NCI-H748 (cell line): ENCODE results near the gene MED26.

Experiments used
- DNase-seq: peaks from one replicate; lab custom pipeline; 2025; ENCODE audit not compliant: unreplicated experiment; lab: John Stamatoyannopoulos, UW

MED26 gene

DNA sequence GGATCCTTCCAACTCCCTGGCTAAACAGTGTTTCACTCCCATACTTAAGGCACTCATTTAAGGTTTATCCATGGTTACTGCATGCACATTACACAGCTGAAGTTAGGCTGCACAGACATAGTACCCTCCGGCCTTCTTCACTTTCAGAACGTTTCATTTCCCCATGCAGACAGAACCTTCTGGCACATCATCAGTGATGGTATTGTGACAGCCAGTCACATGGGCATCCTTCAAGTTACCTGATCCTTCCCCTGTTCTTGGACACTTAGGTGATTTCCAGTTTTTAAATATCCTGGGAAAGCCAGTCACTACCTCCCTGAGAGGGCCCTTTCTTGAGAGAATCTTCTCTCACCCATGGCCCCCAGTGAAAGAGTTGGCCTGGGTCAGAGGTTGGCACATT is 22.8 kb upstream of the MED26 start:
- DNase-seq = no peak

GRCh38 chr19:16649734-16650133 is 21.7 kb upstream of the MED26 start:
- no peak for DNase-seq

GRCh38 chr19:16645140-16645539 is 17.1 kb upstream of the MED26 start:
- no peak for DNase-seq

DNA sequence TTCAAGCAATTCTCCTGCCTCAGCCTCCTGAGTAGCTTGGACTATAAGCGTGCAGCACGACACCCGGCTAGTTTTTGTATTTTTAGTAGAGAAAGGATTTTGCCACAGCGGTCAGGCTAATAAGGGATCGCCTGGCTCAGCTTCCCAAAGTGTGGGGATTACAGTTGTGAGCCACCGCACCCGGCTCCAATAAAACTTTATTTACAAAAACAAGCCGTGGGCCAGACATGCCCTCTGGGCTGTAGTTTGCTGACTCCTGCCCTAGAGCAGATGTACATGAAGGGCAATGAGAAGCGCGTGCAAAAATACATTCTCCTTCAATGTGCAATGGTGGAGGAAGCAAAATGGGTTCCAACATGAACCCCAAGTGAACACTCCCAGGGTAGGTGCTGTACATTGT is 13.7 kb upstream of the MED26 start:
- DNase-seq = no peak

DNA sequence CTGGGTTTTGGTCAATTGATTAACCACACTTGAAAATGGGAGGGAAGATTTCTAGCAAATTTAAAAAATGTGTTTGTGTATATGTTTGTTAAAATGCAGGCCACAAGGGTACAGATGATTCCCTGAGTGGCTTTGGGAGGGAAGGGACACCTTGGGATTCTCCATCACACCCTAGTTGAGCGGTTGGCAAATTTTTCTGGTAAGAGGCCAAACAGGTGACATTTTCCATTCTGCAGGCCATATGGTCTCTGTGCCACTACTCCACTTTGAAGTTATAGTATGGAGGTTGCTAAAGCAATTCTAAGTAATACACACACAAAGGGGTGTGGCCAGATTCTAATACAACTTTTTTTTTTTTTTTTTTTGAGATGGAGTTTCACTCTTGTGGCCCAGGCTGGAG is 12.9 kb upstream of the MED26 start:
- DNase-seq = no peak

- no peak for DNase-seq
Measured at GRCh38 chr19:16638666-16639065, 10.7 kb upstream of the MED26 start.

DNA sequence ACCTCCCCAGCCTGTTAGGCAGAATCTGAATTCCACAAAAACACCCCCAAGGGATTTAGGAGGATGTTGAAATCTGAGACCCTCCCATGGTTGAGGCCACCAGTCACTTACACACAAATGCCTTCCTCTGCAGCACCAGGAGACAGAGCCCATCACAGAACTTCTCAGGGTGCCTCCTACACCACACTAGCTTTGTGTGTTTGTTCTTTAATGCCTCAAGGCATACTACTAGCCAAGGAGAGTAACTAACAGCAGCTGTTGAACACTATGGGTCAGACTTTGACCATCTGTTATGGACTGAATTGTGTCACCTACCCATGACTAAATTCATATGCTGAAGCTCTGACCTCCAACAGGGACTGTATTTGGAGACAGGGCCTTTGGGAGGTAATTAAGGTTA is 9.5 kb upstream of the MED26 start:
- no peak for DNase-seq

- DNase-seq = no peak
Measured at GRCh38 chr19:16631465-16631864, 3.5 kb upstream of the MED26 start.

DNA sequence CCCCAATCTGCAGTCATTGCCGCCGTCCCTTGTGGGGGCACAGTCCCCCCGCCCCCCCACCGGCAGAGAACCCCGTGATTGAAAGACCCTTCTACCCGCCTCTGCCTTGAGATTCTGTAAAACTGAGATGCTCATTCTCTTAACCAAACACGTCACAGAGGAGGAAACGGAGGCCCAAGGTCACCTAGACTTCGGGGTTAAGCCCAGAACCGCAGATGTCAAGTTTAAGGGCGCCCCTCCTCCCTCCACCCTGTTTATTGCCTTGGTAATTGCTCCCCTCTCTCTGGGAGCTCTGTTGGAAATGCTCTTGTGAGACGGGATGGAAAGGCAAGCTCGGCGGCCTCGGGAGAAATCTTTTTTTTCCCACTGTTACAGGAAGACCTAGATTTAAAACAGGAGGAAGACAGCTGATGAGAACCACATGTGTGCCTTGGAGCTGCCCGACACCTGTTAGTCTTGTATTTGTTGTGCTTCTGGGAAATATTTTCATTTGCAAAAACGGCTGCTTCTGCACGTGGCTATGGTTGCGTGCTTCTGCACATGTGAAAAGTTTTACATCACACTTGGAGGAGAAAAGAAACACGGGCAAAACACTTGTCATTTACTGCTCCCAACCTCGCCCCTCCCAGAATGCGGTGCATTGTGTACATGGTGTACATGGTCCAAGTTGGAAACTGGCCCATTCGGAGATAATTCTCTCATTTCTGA is 1.1 kb upstream of the MED26 start:
- peak; percentile 31 for DNase-seq

GRCh38 chr19:16627928-16628182 is 149 bp downstream of the MED26 start:
- DNase-seq = no peak

DNA sequence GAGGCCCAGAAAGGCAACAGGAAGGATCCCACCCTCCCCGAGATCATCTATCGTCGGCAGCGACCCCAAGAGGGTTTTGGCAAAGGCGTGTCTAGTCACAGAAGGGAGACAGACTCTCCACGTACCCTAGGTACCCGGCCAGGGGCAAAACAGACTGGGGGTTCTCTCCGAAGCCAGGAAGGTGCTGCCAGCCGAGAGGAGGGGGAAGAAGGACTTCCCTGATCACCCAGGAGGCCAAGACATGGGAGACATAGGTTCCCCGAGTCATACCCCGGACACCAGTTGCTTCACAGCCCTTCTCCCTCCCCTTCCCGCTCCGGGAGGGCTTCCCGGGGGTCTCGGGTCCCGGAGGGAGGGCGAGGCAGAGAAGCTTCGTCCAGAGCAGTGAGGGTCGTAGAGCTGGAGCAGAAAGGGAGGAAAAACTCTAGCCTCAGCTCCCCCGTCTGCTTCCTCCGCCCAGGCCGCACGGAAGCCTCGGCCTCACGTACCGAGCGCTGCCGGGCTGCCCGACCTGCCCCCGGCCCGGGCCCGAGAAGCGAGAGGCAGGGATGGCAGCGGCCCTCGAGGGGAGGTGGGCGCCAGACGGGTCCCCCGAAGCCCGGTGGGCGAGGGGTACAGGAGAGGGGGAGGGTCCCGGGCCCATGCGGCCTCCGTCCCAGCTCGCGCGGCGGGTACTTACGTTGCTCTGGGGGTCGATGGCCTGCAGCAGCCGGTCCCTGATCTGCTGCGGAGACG is 644 bp downstream of the MED26 start:
- DNase-seq = peak; percentile 2

- no peak for DNase-seq
Measured at GRCh38 chr19:16626796-16627192, 1.2 kb downstream of the MED26 start.

DNA sequence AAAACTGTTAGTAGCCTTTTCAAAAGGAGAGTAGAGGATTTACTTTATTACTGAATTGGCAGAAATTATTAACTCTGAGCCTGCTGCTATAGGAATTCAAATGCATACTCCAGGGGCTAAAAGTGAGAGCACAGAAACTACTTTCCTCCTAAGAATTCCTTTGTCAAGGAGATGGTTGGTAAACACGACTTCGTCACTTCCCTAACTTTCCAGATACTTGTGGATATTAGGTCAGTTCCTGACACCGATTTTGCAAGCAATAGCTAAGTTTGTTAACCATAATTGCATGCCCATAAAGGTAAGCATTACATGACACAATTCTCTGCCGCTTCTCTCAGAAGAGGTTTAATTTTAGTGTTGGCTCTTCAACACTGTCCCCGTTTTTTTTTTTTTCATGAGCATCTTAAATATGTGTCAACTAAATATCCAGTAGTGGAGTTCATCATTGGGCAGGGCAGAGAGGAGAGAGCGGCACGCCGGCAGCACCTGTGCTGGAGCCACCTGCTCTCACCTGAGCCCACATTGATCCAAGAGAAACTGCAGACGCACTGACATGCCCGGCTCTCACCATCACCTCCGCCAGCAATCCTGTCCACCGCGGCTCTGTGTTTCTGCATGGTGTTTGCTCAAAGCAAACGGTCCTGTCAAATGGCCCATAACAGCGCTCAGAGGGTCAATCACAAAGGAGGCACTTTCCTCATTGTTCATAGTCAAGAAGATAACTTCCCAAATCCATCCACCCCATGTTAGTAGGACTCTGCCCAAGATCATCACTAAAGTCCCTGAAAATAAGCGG is 2.6 kb downstream of the MED26 start:
- DNase-seq = no peak

DNA sequence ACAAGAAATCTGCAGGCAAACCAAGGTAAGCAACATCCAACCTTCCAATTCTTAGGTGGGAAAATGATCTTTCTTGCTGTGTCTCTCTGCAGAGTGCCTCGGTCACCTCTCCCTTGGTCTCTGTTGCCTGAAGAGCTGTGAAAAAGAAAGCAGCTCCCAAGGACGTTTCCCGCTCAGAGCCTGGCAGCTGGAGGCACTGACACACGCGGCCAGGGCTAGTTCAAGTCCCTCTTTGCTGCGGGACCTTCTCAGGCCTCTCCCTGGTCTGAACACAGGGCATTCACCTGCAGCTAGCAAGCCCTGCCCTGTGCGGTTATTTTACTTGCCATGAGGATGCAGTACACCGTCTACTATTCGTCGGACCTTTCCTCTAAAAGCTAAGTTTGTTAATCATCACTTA is 3.8 kb downstream of the MED26 start:
- no peak for DNase-seq

DNA sequence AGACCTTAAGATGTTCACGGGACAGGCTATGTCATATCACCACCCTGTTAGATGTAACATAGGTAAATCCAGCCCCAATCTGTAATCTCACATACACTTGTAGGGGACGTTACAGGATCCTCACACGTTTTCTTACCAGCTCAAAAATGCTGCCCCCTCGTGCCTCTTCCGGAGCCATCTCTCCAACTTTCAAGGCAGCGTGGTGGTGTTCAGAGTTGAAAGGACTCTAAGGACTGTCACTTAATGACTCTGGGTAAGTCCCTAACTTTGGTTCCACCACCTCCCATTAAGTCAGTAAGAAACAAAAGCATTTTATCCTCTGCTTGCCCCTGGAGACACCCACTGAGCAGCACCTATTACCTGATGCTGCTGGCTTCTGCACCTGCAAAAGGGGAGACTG is 4.4 kb downstream of the MED26 start:
- DNase-seq = no peak

DNA sequence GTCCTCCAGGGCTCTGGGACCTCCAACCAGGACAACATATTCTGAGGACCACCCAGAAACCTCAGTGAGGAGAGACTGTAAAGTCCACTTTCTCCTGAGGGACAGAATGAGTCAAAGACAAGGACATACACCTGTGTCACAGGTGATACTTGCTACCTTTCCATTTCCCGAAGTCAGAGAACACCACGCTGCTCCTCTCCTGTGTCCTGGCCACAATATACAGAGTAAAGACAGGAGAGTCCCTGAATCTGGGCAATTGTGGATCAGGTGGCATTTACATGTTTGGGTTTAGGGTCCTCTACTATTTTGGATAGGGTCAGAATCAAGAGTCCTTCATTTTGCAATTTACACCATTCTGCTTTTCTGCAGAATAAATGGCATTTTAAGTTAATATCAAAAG is 4.9 kb downstream of the MED26 start:
- DNase-seq = no peak

- no peak for DNase-seq
Measured at GRCh38 chr19:16621165-16621800, 6.7 kb downstream of the MED26 start.

- DNase-seq = no peak
Measured at GRCh38 chr19:16620584-16620983, 7.4 kb downstream of the MED26 start.

GRCh38 chr19:16620018-16620417 is 8.0 kb downstream of the MED26 start:
- DNase-seq = no peak

- no peak for DNase-seq
Measured at GRCh38 chr19:16619457-16619856, 8.5 kb downstream of the MED26 start.

- no peak for DNase-seq
Measured at GRCh38 chr19:16618248-16618647, 9.8 kb downstream of the MED26 start.

DNA sequence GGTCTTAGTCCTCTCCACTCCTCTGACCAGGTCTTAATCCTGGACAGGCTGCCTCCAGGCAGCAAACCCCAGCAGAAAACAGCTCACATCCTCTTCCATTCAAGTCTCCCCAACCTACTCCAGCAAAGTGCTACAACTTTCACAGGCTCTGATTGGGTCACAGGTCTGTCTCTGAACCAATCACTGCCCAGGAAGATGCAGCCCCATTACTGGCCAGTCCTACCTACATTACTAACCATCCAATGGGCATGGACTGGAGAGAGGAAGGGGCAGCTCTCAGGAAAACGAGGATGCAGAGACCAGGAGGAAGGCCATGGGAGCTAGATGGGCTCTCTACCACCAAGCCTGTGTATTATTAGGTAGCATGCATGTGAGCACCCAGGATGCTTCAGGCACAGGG is 12.2 kb downstream of the MED26 start:
- no peak for DNase-seq
